Hepatic stellate cell (primary cell): Measurements from ENCODE around the gene ZBTB47.

ENCODE experiments used
- DNase-seq: peaks from one replicate; pipeline ENCODE4 v3.0.0; 2011; ENCODE audit warnings: low spot score

ZBTB47 gene

GRCh38 chr3:42653560-42654330 lies at the start of gene ZBTB47:
Gene ZBTB47 (plus strand): TSS chr3:42653697. CDS start chr3:42658356, 4,659 bp downstream.
- DNase-seq, result peak; percentile 62

DNA sequence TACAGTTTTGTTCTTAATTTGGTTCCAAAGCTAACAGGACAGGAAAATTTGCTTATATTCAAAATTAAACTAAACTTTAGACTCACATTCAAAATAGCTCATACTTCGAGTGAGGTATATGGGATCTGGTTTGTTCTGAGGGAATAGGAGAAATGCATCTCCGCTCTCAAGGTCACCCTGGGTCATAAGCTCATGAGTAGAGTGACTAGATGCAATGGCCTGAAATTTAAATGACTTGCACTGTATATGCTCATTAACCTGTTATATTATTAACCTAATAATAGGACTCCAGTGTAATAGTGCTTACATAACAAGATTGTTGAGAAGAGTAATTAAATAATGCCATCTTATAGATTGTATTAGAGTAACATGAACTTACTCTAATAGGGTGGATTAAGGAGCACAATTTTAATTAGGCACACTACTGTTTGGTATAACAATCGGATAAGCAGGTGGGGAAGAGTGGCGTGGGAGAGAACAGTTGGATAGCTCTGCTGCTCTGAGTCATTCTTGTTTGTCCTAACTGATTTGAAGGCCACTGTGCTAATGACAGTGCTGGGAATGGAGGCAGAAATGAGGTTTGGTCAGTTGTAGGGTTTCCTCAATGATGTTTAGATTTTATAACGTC lies 47.8 kb upstream of the ZBTB47 start:
- no peak for DNase-seq

DNA sequence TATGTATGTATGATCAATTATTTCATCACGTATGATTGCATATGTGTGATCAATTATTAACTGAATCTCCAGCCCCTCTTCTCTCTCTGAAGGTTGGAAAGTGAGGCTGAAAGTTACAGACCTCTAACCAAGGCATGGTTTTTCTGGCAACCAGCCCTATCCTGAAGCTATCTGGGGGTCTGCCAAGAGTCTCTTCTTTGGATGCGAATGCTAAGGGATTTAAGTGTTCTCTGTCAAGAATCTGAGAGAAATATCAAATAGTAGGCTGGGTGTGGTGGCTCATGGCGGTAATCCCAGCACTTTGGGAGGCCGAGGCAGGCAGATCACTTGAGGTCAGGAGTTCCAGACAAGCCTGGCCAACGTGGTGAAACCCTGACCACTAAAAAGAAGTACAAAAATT lies 44.9 kb upstream of the ZBTB47 start:
- DNase-seq, result no peak

DNA sequence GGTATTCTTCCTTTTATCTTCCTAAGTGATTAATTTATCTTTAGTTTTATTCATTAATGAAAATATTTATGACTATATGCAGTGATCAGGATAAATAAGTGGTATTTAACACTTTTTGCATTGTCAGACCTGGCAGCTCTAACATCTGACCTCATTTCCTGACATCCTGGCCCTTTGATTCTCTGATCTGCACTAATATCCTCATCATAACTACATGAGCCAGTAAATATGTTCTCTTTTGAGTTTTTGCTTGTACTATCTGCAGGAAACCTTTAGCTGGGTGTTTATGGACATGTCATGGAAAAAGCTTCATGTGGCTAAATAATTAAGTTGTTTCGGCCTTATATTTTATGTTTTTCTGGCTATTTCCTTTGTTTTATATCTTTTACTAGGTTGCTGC lies 42.5 kb upstream of the ZBTB47 start:
- no peak for DNase-seq

DNA sequence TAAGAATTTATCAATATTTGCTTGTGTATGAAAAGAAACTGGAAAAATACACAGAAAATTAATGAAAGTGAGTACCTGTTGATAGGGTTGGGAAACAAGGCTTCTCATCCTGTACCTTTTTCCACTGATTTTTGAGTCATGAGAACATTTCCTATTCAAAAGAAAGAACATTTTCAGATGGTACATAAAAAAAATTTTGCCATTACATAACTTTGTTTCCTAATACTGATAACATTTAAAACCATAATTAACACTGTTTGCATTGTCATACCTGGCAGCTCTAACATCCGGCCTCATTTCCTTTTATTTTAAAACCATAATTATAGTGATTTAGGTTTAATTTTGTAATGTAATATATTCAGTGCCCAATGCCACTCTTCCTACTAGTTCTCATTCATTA lies 41.3 kb upstream of the ZBTB47 start:
- no peak for DNase-seq

- no peak for DNase-seq
These were observed 40.6 kb upstream of the ZBTB47 start for GRCh38 chr3:42612928-42613327.

- DNase-seq, result no peak
These were observed 40.0 kb upstream of the ZBTB47 start for GRCh38 chr3:42613462-42613861.

- DNase-seq, result no peak
These were observed 21.9 kb upstream of the ZBTB47 start for GRCh38 chr3:42631620-42632019.

DNA sequence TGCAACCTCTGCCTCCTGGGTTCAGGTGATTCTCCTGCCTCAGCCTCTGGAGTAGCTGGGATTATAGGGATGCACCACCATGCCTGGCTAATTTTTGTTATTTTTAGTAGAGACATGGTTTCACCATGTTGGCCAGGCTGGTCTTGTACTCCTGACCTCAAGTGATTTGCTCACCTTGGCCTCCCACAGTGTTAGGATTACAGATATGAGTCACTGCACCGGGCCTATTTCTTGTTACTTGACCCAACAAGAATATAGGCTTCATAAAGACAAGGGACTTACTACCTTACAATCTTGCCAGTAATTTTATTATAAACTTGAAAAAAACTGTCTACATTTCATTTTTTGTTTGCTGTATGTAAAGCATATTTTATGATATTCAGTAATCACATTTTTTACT lies 21.4 kb upstream of the ZBTB47 start:
- DNase-seq, result no peak

GRCh38 chr3:42633544-42633943 lies 20.0 kb upstream of the ZBTB47 start:
- DNase-seq, result no peak

DNA sequence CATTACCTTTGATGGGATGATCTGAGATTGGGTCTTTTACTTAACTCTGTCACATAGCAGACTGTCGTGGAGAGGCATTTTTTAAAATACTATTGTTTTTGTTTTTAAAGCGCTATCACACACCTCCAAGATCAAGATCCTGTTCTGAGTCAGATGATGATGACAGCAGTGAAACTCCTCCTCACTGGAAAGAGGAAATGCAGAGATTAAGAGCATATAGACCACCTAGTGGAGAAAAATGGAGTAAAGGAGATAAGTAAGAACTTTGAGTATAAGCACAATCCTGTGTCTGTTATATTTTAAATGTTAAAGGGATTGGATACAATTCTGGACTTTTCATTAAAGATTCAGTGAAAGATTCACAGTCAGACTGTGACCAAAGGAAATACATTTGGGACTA lies 18.4 kb upstream of the ZBTB47 start:
- DNase-seq, result no peak

DNA sequence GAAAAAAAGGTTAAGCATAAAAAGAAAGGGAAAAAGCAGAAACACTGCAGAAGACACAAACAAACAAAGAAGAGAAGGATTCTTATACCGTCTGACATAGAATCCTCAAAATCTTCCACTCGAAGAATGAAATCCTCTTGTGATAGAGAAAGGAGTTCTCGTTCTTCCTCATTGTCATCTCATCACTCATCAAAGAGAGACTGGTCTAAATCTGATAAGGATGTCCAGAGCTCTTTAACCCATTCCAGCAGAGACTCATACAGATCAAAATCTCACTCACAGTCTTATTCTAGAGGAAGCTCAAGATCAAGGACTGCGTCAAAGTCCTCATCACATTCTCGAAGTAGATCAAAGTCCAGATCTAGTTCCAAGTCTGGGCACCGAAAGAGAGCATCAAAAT lies 16.5 kb upstream of the ZBTB47 start:
- no peak for DNase-seq

GRCh38 chr3:42638339-42638842 lies 15.1 kb upstream of the ZBTB47 start:
- no peak for DNase-seq

DNA sequence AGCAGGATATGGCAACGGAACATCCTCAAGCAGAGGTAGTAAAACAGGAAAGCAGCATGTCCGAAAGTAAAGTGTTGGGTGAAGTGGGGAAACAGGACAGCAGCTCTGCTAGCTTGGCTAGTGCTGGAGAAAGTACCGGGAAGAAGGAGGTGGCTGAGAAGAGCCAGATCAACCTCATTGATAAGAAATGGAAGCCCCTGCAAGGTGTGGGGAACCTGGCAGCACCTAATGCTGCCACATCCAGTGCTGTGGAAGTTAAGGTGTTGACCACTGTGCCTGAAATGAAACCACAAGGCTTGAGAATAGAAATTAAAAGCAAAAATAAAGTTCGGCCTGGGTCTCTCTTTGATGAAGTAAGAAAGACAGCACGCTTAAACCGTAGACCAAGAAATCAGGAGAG lies 14.3 kb upstream of the ZBTB47 start:
- DNase-seq, result no peak

- no peak for DNase-seq
These were observed 13.4 kb upstream of the ZBTB47 start for GRCh38 chr3:42640129-42640528.

GRCh38 chr3:42640771-42641370 lies 12.6 kb upstream of the ZBTB47 start:
- DNase-seq, result no peak

DNA sequence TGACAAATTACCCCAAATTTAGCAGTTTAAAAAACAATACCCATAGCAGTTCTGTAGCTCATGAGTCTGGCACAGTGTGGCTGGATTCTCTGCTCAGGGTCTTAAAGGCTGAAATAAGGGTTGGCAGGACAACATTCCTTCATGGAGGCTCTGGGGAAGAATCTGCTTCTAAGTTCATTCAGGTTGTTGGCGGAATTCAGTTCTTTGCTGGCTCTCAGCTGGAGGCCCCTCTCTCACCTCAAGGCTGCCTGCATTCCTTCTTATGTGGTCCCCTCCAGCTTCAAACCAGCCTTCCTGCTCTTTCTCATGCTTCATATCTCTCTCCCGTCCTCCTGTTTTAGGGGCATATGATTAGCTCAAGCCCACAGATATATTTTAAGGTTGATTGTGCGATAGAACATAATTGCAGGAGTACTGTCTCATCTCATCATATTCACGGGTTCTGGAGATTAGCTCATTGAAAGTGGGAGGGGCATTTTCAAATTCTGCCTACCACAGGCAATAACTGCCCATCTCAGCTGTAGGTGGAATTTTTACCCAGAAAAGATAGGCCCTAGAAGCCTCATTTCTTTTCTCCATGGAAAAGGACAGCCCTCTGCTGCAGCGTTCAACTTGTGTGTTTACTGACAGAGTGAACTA lies 5.6 kb upstream of the ZBTB47 start:
- DNase-seq, result no peak

DNA sequence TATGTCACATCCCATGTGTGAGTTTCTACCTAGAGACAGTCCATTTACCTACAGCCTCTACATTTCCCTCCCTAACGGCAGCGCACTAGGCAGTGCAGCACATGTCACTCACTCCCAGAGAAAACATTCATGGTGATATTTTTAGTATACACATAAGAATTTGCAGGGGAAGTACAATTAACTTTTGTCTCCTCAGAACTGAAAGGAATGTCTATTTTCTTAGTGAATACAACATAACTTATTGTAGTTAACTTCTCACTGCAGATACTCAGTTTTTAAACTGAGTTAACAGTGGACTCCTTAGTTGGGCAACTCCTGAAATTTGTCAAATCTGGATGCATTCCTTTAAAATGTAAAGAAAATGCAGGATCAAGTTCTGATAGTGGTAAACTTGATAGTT lies 4.5 kb upstream of the ZBTB47 start:
- no peak for DNase-seq

GRCh38 chr3:42649783-42650182 lies 3.7 kb upstream of the ZBTB47 start:
- no peak for DNase-seq

DNA sequence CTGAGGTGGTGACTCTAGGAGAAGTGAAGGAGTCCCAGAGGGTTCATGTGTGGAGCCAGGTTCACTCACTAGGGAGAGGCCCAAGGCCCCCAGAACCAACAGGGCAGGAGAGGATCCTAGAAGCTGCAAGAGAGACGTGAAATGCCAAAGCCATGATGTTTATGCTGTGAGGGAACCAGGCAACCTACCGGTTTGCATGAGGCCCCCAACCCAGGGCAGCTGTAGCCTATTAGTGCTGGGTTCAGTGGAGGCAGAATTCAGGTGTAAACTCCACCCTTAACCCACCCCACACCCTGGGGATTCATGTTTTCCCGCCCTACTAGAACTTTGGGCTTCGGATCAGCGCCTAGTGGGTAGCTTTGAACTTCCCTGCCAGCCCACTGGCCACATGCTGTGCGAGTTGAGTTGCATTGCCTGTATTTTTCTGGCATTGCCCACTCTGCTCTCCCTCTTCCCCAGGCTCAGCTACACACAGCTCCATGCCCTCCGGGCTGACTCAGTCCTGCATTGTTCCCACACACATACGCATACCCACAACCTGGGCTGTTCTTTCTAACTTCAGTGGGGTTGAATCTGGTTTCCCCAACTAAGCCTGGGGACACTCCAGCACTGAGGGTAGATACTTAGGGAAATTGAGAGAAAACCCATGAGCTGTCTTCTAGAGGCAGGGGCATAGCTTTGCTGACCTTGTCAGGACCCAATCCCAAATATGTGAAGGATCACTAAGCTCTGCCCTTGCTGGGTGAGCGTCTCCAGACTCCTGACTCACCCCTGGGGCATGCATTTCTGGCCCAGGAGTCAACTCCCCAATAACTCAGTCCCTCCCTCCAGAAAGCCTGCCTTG lies 2.0 kb upstream of the ZBTB47 start:
- DNase-seq, result peak; percentile 78

- DNase-seq, result no peak
These were observed 1.3 kb upstream of the ZBTB47 start for GRCh38 chr3:42652251-42652610.
